Prostate gland (tissue), 1 donor: ENCODE results near the gene DZIP3.

ENCODE experiments used
- POLR2A ChIP-seq: fragments of 450-650 bp; IDR thresholded peaks from one replicate; pipeline ENCODE4 v1.6.1; 2016; ENCODE audit warnings: antibody characterized with exemption, mild to moderate bottlenecking
- POLR2AphosphoS5 ChIP-seq: sonication (generic); formaldehyde crosslinking; IDR thresholded peaks from one replicate; pipeline ENCODE4 v1.6.1; 2017; ENCODE audit warnings: antibody characterized with exemption

DNA sequence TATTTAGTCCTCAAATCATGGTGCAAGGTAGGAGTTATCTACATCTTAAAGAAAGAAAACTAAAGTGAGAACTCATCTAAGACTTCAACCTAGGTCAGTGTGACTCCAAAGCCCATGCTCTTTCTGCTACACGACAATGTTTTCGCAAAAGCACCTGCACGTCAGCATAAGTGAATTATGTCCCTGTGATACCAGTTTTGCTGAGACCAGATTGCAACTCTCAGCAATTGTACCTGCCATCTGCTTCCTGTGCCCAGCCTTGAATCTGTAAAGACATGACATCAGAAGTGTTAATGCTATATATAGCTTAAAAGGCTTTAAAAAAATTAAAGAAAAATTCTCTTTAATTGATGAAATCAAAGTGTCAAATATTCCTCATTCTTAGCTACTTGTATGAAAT lies 124.3 kb downstream of the DZIP3 start:
- TF ChIP-seq POLR2AphosphoS5 (no peak), POLR2A (no peak)
